ENCODE results near the gene CENPT. TPM values are rescaled to one million over a fixed set of nuclear protein-coding genes. Genes with fewer than 3 reads are reported as not detected.

The CENPT gene
- total and polyA plus RNA-seq, 2 of the 13 experiments (the other 11 are each of a cell fraction or from before 2014, with no cell fraction given), result 40.9 to 43.3 TPM

- TF ChIP-seq ZNF746 (CRISPR knock-in tag; IDR thresholded peaks at IDR 0.05) (no peak), ZBTB33 (CRISPR knock-in tag; IDR thresholded peaks at IDR 0.05) (no peak), FOXK1 (CRISPR knock-in tag; IDR thresholded peaks at IDR 0.05; ENCODE audit: borderline replicate concordance, low read depth) (peak; percentile 66; the same call in 1 of the 2 replicates), ZNF251 (CRISPR knock-in tag; IDR thresholded peaks at IDR 0.05) (no peak), FOSL2 (CRISPR knock-in tag; IDR thresholded peaks at IDR 0.05) (peak; percentile 36; the same call in 1 of the 2 replicates), ZNF816 (CRISPR knock-in tag; IDR thresholded peaks at IDR 0.05; ENCODE audit: borderline replicate concordance) (0 out of 2 replicates have a peak, but pooled peaks have one; percentile 10), NAIF1 (CRISPR knock-in tag; IDR thresholded peaks at IDR 0.05; ENCODE audit: borderline replicate concordance) (0 out of 2 replicates have a peak, but pooled peaks have one; percentile 6), PHF5A (CRISPR knock-in tag; IDR thresholded peaks at IDR 0.05; ENCODE audit: low read depth, unreplicated experiment) (no peak), ZNF770 (CRISPR knock-in tag; IDR thresholded peaks at IDR 0.05) (peak; percentile 65), SETDB1 (CRISPR knock-in tag; IDR thresholded peaks at IDR 0.05; ENCODE audit: borderline replicate concordance) (no peak), FUBP1 (CRISPR knock-in tag; IDR thresholded peaks at IDR 0.05; ENCODE audit: borderline replicate concordance) (no peak), PRDM4 (CRISPR knock-in tag; IDR thresholded peaks at IDR 0.05; ENCODE audit: borderline replicate concordance) (no peak), TBP (CRISPR knock-in tag; IDR thresholded peaks at IDR 0.05) (no peak), ZNF580 (CRISPR knock-in tag; IDR thresholded peaks at IDR 0.05; ENCODE audit: borderline replicate concordance, low read depth) (peak; percentile 8; the same call in 1 of the 2 replicates), SIX4 (CRISPR knock-in tag; IDR thresholded peaks at IDR 0.05) (peak; percentile 80), SP140L (CRISPR knock-in tag; IDR thresholded peaks at IDR 0.05; ENCODE audit: borderline replicate concordance) (no peak), ARNTL (CRISPR knock-in tag; IDR thresholded peaks at IDR 0.05) (no peak), HCFC1 (IDR thresholded peaks at IDR 0.05; ENCODE audit: low read depth, low read length) (no peak)
Measured at GRCh38 chr16:67804853-67805542, 42.5 kb downstream of the CENPT start (continued).
